C4-2B (cell line): Measurements from ENCODE around the gene PPP1R13B.

ENCODE experiments used
- CTCF ChIP-seq: fragments of 450-650 bp; conservative IDR thresholded peaks from 2 replicates; pipeline ENCODE4 v1.5.1; 2017; ENCODE audit warnings: mild to moderate bottlenecking
- ZFX ChIP-seq: fragments of 450-650 bp; IDR thresholded peaks from 2 replicates; pipeline ENCODE4 v1.6.1; 2017

- TF ChIP-seq CTCF (no peak), ZFX (no peak)
Observed at GRCh38 chr14:103891667-103892215, 44.4 kb upstream of the PPP1R13B start.
